AG10803 (cell line): ENCODE data around the gene LHFPL6.

Experiments
- DNase-seq: peaks from one replicate; pipeline ENCODE4 v3.0.0; 2010; ENCODE audit warnings: low read depth
- H3K4me3 ChIP-seq: 2 replicates; pipeline ENCODE4 v1.5.1; 2011; ENCODE audit warnings: mild to moderate bottlenecking, low read length, control low read depth
- TF ChIP-seq, protein P1 (sequence below): conservative IDR thresholded peaks from 2 replicates; pipeline ENCODE4 v1.5.1; 2011; ENCODE audit warnings: mild to moderate bottlenecking, low read length, control low read depth, inconsistent platforms

Gene LHFPL6

DNA sequence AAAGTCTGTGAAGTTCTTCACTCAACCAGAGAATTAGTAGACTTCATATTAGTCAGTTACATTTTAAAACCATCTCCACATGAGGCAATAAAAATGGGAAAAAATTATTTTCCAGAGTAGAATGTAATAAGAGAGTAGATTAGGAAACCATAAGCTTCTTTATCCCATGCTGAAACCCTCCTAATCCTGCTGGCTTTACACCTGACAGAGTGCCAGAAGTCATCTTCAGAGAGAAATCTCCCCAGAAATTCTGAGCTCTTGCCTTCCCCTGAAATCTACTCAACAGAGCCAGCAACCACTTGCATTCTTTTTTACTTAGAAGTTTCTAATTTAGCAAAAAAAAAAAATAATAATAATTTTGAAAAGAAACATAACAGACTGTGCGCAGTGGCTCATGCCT lies 284.8 kb downstream of the LHFPL6 start:
- no peak for DNase-seq
- TF ChIP-seq, protein P1, sequence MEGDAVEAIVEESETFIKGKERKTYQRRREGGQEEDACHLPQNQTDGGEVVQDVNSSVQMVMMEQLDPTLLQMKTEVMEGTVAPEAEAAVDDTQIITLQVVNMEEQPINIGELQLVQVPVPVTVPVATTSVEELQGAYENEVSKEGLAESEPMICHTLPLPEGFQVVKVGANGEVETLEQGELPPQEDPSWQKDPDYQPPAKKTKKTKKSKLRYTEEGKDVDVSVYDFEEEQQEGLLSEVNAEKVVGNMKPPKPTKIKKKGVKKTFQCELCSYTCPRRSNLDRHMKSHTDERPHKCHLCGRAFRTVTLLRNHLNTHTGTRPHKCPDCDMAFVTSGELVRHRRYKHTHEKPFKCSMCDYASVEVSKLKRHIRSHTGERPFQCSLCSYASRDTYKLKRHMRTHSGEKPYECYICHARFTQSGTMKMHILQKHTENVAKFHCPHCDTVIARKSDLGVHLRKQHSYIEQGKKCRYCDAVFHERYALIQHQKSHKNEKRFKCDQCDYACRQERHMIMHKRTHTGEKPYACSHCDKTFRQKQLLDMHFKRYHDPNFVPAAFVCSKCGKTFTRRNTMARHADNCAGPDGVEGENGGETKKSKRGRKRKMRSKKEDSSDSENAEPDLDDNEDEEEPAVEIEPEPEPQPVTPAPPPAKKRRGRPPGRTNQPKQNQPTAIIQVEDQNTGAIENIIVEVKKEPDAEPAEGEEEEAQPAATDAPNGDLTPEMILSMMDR: no peak
- no peak overlapping the region for H3K4me3 ChIP-seq

DNA sequence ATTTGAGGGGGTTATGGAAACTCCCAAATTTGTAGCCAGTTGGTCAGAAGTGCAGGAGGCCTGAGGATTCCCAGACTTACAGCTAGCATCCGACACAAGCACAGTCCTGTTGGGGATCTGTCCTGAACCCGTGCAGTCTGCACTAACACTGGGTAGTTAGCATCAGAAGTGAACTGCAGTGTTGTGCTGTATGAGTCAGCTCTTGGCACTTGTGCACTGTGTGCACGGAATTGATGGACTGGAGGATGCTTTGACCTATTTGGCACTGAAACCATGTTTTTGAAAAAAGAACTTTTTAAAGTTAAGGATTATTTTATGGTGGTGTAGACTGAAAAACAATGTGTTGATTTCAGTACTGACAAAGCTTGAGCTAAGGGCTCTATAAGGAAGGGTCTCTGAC lies 285.7 kb downstream of the LHFPL6 start:
- no peak overlapping the region for H3K4me3 ChIP-seq
- peak; percentile 31 for DNase-seq
- TF ChIP-seq, protein P1: no peak

DNA sequence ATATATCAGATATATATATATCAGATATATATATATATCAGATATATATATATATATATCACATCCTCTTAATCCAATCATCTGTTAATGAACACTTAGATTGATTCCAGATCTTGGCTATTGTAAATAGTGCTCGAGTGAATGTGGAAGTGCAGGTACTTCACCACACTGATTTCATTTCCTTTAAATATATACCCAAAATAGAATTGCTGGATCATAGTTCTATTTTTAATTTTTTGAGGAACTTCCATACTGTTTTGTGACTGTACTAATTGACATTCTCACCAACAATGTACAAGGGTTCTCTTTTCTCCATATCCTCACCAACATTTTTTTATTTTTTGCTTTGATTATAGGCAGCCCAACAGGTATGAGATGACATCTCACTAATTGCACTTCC lies 287.2 kb downstream of the LHFPL6 start:
- TF ChIP-seq, protein P1: no peak
- DNase-seq: no peak
- no peak overlapping the region for H3K4me3 ChIP-seq

DNA sequence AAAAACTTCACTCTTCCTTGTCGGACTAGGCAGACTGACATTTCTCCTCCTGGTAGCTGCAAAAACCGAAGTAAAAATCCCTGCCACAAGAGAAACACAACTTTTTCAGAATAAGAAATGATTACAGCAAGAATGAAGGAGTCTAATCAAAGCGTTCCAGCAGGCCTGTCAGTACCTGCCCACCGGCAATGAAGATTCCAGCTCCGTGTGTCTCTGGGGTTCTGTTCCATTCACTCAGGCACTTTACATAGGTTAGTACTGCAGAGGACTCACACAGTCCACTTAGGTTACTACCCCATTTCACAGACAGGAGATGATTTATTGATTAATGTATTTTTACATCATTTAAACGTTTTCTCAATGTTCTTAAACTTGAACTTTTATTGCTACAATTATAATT lies 289.3 kb downstream of the LHFPL6 start:
- DNase-seq: no peak
- no peak overlapping the region for H3K4me3 ChIP-seq
- TF ChIP-seq, protein P1: no peak

DNA sequence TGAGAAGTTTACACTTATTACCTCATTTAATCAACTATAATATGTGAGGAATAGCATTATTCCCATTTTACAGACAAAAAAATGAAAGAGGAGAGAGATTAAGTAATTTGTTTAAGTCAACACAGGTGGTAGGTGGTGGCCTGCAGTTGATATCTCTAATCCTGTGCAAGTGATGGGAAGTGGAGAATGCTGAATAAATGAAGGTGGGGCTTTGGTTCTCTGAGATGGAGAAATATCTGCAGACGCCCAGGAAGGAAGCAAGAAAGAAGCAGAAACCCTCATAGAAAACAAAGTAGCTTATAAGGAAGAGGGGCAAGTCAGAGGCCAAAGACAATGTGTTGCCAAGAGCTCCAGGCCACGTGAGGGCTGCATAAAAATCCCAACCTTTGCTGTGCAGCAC lies 290.4 kb downstream of the LHFPL6 start:
- H3K4me3 ChIP-seq: no peak overlapping the region
- TF ChIP-seq, protein P1: no peak
- no peak for DNase-seq

DNA sequence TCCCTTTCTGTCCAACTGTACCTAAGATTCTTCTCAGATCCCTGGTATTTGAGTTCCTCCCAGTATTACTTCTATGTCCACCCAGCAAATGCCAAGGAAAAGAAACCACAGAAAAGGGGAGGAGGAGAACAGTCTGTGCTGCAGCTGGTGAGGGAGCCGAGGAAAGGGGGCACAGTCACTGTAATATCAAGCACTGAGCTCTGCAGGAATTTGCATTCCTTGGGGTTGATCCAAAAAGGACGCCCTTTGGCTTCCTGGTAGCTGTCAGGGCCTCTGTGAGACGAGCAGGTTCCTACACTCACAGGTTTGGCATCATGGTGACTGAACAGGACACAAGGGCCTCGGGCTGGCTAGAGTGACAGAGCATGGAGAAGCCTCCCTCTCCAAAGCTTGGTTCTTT lies 291.4 kb downstream of the LHFPL6 start:
- no peak overlapping the region for H3K4me3 ChIP-seq
- DNase-seq: peak; percentile 35
- TF ChIP-seq, protein P1: no peak

DNA sequence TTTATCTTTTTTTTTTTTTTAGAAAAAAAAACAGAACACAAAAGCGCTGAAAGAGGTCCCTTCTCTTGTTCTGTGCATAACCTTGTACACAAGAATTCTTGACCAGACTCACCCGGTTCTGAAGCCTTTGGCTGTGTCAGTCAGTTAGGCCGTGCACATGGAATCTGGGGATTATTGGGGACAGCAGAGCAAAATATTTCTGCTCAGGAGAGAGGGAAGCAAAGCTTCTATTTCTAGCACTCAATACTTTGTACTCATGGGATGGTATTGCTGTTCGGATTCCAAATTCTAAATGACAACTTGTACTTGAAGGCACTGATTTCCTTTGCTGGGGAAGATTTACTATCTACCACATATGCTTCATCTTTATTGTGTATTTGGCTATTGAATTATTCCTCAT lies 292.0 kb downstream of the LHFPL6 start:
- TF ChIP-seq, protein P1: no peak
- DNase-seq: no peak
- no peak overlapping the region for H3K4me3 ChIP-seq
